Measurements from ENCODE around the gene KDM5C.
"Not testable (repeated sequence)": the region's sequence is repeated elsewhere in the genome, so short reads cannot be mapped to it uniquely, and the experiment has no call there.

KDM5C gene

DNA sequence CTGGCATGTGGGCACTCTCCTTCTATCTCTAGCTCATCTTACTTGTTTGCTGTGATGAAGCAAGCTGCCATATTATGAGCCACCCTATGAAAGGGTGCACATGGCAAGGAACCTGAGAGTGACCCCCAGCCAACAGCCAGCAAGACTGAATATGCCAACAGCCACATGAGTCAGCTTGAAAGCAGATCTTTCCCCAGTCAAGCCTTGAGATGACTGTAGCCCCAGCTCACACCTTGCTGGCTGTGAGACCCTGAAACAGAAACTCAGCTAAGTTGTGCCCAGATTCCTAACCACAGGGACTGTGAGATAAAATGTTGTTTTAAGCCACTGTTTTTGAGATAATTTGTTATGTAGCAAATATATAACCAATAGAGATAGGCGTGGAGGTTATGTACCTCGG lies 36.2 kb downstream of the KDM5C start:
- DNase-seq, result no peak

DNA sequence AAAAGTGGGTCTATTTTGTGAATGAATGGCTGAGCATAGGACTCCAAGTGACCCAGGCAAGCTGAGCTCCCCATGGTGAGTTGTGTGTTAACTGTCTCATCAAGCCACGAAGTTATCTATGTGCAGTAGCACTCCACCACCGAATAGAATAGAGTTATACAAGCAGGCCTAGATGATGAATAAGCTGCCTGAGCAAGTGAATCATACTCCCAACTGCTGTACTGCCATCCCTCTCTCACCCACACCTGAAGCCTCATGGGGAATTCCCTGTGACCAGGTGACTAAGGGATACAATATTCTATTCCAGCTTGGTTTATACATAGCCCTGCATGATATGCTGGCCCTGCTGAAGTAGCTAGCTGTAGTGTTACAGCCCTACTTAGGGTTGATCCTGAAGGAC lies 38.7 kb downstream of the KDM5C start:
- DNase-seq, result no peak

DNA sequence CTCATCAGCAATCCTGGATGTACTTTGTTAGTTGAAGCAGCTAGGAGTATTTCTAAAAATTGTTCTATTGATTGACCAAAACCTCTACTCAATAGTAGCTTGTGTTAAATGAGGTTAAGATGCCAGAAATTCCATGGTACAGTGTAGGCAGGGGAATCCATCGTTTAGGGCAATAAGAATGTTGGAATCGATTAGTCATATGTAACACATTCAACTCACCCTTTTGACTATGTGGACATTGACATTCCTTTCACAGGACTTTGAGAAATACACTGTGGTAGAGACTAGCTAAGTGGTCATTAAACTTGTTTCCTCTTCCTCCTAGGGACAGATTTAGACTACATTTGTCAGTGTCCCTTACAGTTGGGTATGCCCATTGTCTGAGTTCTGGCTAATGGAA lies 40.2 kb downstream of the KDM5C start:
- DNase-seq, result no peak

DNA sequence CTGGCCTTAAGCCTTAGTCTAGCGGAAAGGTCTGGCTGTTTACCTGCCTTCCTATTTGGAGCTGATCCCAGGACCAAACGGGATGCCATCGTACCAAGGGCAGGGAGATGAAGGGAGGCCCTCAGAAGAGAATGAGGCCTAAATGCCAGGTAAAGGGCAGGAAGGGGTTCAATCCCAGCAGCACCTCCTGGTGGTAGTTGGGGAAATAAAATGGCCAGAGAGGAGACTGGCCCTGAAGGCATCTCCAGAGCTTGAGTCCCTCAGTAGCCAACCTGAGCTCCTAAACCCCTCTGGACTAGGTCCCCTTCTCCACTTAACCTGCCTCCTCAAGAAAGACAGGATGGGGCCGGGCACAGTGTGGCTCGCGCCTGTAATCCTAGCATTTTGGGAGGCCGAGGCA lies 53.7 kb downstream of the KDM5C start:
- DNase-seq, result no peak

DNA sequence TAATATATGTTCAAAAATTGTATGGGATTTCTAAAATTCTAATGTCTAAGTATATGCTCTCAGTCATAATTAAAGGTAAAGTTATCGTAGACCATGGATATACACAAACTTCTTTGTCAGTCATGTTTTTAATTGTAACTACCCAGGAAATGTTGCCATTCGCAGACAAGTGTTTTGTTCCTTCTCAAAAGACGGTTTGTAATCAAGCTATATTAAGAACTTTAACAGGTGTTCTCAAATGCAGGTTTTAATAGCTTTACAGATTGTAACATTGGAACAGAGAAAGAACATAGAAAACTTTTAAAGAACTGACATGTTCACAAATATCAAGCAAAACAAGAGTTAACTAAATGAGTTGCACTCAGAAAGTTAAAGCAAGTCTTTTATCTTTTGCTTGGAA lies 58.9 kb downstream of the KDM5C start:
- DNase-seq, result no peak

DNA sequence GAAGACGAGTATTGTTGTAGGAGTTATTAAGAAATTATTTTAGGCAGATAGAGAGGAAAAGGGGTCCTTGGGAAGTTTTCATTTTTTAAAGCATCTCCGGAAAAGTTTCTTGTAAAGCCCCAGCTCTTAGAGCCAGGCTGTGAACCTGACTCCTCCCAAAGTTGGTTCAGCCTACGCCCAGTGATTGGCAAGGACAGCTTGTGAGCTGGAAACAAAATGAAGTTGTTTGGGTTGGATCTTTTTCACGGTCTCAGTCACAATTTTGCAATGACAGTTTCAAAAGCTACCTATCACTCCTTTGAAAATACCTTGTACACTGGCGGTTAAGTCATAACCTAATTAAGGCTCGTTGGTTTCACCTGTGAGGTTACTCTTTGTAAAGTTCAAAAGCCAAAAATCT lies 60.4 kb downstream of the KDM5C start:
- DNase-seq, result not testable (repeated sequence)

DNA sequence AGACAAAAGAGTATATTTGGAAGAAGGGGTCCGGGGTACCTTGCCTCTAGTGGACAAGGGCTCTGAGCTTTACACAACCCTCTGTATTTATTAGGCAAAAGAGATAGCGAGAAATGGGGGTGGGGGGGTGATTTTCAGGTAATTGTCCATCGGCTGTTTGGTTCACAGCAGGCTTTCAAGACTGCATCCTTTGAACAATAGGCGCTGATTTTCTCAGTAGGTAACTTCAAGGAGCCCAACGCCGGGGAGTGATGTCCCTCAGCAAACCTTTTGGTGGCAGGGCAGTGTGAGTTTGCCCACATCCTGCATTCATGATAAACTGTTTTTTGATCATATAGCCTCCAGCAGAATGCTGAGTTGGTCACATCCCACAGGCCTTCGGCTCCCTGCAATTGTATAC lies 61.6 kb downstream of the KDM5C start:
- DNase-seq, result no peak

DNA sequence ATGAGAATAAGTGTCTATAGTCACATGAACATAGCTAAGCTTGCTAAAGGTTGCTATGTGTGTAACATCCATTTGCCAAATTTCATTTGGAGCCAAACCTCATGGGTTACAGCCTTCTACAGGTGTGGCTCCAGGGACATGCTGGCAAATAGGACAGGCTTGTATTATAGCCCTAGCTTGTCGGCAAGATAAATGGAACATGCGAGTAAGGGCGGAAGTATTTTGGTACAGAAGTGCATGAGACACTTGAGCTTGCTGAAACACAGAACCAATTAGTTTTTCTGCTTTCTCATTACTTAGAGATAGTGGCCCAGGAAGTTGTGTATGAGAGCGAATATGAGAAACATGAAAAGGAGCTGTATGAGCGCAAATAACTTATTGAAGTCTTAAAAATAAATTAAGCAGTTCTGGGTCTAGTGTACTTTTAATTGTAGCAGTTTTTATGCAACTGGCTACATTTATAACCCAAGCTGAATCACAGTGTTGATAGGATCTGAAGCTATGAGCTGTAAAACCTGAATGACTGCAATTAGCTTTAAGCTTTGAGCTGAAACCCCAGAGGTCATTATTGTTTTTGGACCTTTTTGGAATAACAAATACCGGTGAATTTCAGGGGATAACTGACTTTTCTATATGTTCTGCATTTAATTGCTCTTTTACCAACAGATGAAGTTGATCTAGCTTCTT lies 64.6 kb downstream of the KDM5C start:
- no peak for DNase-seq

DNA sequence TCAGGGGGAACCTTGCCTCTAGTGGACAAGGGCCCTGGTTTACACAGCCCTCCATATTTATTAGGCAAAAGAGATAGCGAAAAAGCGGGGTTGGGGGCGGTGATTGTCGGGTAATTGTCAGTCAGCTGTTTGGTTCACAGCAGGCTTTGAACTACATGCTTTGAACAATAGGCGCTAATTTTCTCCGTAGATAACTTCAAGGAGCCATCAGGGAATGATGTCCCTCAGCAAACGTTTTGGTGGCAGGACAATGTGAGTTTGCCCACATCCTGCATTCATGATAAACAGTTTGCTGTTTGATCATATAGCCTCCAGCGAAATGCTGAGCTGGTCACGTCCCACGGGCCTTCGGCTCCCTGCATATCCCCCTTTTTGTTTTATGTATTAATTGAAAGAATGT lies 65.8 kb downstream of the KDM5C start:
- no peak for DNase-seq

DNA sequence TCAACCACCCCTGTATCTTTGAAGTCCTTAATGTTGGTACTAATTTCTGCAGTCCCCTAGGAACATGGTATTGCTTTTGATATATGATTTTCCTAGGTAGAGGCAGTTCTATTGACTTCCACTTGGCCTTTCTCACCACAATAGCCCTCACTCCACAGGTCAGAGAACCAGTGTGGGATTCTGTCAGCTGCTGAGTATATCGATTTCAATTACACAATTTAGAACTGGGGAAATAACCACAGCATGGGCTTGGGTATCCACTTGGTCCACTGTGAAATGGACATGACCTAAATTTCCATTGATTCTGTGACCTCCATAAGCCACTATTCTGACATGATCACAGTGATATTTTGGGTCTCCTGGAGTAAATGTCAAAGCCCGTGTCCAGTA lies 68.8 kb downstream of the KDM5C start:
- DNase-seq, result no peak

DNA sequence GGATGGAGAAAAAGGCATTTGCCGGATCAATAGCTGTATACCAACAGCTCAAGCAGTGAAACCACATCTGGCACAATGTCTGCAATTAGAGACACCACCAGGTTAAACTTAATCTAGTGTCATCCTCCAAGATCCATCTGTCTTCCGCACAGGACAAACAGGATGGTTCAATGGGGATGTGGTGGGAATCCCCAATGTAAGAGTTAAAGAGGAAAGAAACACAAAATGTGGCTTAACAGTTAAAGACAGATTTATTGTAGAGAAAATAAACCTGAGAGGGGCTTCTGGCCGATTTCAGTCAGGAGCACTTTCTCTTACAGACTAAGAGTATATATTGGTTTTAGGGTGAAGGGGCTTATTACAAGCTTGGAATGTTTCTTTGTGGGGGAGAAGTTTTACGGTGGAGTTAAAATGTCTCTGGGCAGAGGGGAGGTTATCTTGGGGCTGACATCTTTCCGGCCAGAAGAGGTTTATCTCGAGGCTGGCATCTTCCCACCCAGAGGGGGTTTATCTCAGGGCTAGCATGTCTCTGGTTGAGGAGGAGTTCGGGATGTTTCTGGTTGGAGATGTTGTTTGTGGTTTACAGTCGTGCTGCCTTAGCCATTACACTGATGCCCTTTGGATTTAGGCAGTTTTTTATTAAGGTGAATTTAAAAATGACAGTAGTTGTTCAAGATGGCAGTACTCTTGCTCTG lies 69.3 kb downstream of the KDM5C start:
- no peak for DNase-seq

DNA sequence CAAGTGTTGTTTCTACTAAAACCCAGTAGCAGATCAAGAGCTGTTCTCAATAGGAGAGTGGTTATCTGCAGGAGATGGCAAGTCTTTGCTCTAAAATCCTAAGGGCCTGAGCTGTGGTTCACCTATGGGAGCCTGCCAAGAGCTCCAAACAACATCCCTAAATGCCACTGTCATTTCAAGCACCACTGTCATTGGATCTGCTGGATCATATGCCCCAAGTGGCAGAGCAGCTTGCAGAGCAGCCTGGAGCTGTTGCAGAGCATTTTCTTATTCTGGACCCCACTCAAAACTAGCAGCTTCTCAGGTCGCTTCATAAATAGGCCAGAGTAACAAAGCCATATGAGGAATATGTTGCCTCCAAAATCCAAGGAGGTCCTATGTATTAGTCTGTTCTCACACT lies 71.4 kb downstream of the KDM5C start:
- no peak for DNase-seq
